Stomach (tissue), 19 donors: ENCODE data around the gene TMEM79. TPM values are rescaled to one million over a fixed set of nuclear protein-coding genes. Genes with fewer than 3 reads are reported as not detected.

Source experiments
- DNase-seq, 2 donors: peaks; one replicate each; pipeline versions ENCODE4 v3.0.0 to v3.0.0-alpha.2; 2013 to 2019
- H3K27ac ChIP-seq, 5 donors: fragments of 200-600 bp in 4 of 5; sonication (generic) in 4 of 5; one replicate each; pipeline ENCODE4 v1.5.1; 2013 to 2019; ENCODE audit warnings: mild to moderate bottlenecking in 1 of 5, moderate library complexity in 1 of 5
- H3K27me3 ChIP-seq, 3 donors: fragments of 200-600 bp; sonication (generic); one replicate each; pipeline ENCODE4 v1.5.1; 2017 to 2019; ENCODE audit warnings: mixed run types in 1 of 3
- H3K36me3 ChIP-seq, 4 donors: fragments of 200-600 bp; sonication (generic); 1 replicate in 3 of 4; 2 replicates in 1 of 4; pipeline ENCODE4 v1.5.1; 2016 to 2019
- H3K4me1 ChIP-seq, 4 donors: fragments of 200-600 bp; sonication (generic); one replicate each; pipeline ENCODE4 v1.5.1; 2016 to 2019
- H3K4me3 ChIP-seq, 4 donors: fragments of 200-600 bp; sonication (generic) in 3 of 4; one replicate each; pipeline ENCODE4 v1.5.1; 2016 to 2019; ENCODE audit warnings: mild to moderate bottlenecking in 1 of 4
- H3K9me3 ChIP-seq, 4 donors: fragments of 200-600 bp; sonication (generic); one replicate each; pipeline ENCODE4 v1.5.1; 2016 to 2019
- CTCF ChIP-seq, 7 experiments: fragments of 450-650 bp in 4 of 7; fragments of 200-600 bp in 3 of 7; sonication (generic) in 3 of 7; IDR thresholded peaks; one replicate each; pipeline ENCODE4 v1.5.1; 2016 to 2019; ENCODE audit warnings: antibody characterized with exemption in 7 of 7, control low read depth in 2 of 7, mild to moderate bottlenecking in 1 of 7
- EP300 ChIP-seq: sonication (generic); formaldehyde crosslinking; IDR thresholded peaks from one replicate; pipeline ENCODE4 v1.6.1; 2017; ENCODE audit warnings: antibody characterized with exemption
- POLR2A ChIP-seq, 4 donors: fragments of 450-650 bp; IDR thresholded peaks; one replicate each; pipeline ENCODE4 v1.6.1; 2016; ENCODE audit warnings: antibody characterized with exemption in 4 of 4, control low read depth in 2 of 4, mild to moderate bottlenecking in 1 of 4, moderate library complexity in 1 of 4
- POLR2AphosphoS5 ChIP-seq, 3 donors: sonication (generic); formaldehyde crosslinking; IDR thresholded peaks; one replicate each; pipeline ENCODE4 v1.6.1; 2016; ENCODE audit warnings: antibody characterized with exemption in 3 of 3
- WGBS, 5 donors: extraction: QIAGEN DNeasy Blood & Tissue Kit in 3 of 5; methylation state at CpG; one replicate each; pipeline versions ENCODE4 v1.1.5 to v1.1.7; 2013 to 2018; 5-methylcytosine and 5-hydroxymethylcytosine counted together
- intact Hi-C: fragments of 100-400 bp; cut with DNase I; formaldehyde crosslinking; loops from one replicate; pipeline ENCODE4 v1.15.1; 2023; ENCODE audit warnings: low total_unique reads
- long read RNA-seq, 10 donors: transcript quantifications; one replicate each; lab custom pipeline, GENCODE V29; 2026
- polyA plus RNA-seq, 3 donors: library from polyadenylated mRNA; stranded (reverse); fragments of 200-250 nt; gene quantifications; one replicate each; pipeline ENCODE4 v1.2.3, GENCODE V29; 2013
- total RNA-seq, 5 donors: library from RNA; depleted of rRNA; stranded (reverse); fragments of >200 nt; gene quantifications; one replicate each; pipeline versions ENCODE4 v1.1.0 to v1.2.3, GENCODE V29; 2014 to 2016
- donor health status: healthy with polysubstance abuse.
- donor health status: Bipolar disorder and iron deficiency.
- donor health status: healthy.

The TMEM79 gene
- 10 to 100 TPM in 2 of 5 donors, 1 to 10 TPM in 2, not detected in 1; 1.1 to 21.4 (median 9.4) TPM for total RNA-seq
- 10 to 100 TPM in 1 of 3 donors, 1 to 10 TPM in 2; 1.5 to 24.9 (median 2.7) TPM for polyA plus RNA-seq
- long read RNA-seq, donor 1 = 0 reads
- long read RNA-seq, donor 2, partial matches to known transcripts = 0 of 1 reads
- long read RNA-seq, donor 2, other reads (novel, unspliced or antisense) = 0 of 1 reads
- long read RNA-seq, donor 3, partial matches to known transcripts = 0 of 1 reads
- long read RNA-seq, donor 3, other reads (novel, unspliced or antisense) = 0 of 1 reads
- long read RNA-seq, donor 4 = 0 reads
- long read RNA-seq, donor 5, partial matches to known transcripts = 0 of 9 reads
- long read RNA-seq, donor 5, other reads (novel, unspliced or antisense) = 9 of 9 reads
- long read RNA-seq, donor 6 = 0 reads
- long read RNA-seq, donor 7, partial matches to known transcripts = 7 of 13 reads
- long read RNA-seq, donor 7, other reads (novel, unspliced or antisense) = 5 of 13 reads
- long read RNA-seq, donor 8 = 0 reads
- long read RNA-seq, donor 9 = 0 reads
- long read RNA-seq, donor 10, partial matches to known transcripts = 0 of 7 reads
- long read RNA-seq, donor 10, other reads (novel, unspliced or antisense) = 7 of 7 reads

DNA sequence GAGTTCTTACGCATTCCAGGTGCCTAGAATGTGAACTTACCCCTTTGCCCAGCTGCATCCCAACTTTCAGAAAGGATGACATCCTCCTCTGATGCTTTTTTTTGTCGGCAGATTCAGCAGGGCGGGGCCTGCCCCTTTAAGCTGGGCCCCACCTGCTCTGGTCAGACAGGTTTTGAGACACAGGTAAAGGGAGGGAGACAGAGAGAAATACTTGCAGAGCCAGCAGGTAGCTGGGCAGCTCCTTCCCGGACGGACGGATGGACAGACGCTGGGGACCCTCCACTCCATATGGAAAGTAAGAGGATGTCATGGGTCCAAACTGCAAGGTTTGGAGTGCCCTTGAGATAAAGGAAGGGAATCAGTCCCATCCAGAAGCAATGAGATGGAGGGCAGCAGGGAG is at the start of gene TMEM79:
TMEM79 (plus strand) TSS at position 214 of the 400 bp plus-strand sequence. CDS start 902 bp downstream, outside the sequence.
- TF ChIP-seq EP300 (no peak), CTCF (IDR thresholded peaks at IDR 0.05) (no peak), POLR2A (IDR thresholded peaks at IDR 0.05) (no peak), POLR2AphosphoS5 (IDR thresholded peaks at IDR 0.05) (no peak)
- peak in 1 of 2 donors; percentile 67 for DNase-seq
- no peaks in the 10 kb centered on the region for H3K27me3 ChIP-seq
- intact Hi-C loops = no loop called here
- no peaks in the 10 kb centered on the region for H3K9me3 ChIP-seq
- peak within 1 kb of the TSS; percentile 52 to 97 (median 94) for H3K27ac ChIP-seq
- peaks cover 3 to 31% (median 24%) of the 10 kb centered on the region in 4 donors for H3K36me3 ChIP-seq
- WGBS, 5 donors = 41 to 59% (median 52%) methylated on average over 7 of the region's 7 CpGs
- peak within 1 kb of the TSS; percentile 76 to 97 (median 95) for H3K4me3 ChIP-seq
- peaks cover 24 to 50% (median 44%) of the 10 kb centered on the region in 4 donors for H3K4me1 ChIP-seq

DNA sequence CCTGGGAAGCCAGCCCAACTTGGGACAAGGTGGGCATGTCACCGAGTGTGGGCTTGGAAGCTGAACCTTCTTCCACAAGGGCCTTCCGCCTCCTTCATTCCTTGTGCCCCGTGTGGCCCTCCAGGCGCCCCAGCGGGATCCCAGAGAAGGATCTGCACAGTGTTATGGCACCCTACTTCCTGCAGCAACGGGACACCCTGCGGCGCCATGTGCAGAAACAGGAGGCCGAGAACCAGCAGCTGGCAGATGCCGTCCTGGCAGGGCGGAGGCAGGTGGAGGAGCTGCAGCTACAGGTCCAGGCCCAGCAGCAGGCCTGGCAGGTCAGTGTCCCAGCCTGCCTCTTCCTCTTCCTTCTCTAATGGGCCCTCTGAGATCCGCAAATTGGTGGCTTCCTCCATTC is 48.0 kb upstream of the TMEM79 start:
- Histone ChIP-seq H3K36me3 (peaks cover 52 to 95% (median 91%) of the 10 kb centered on the region in 4 donors), H3K4me1 (no peaks in the 10 kb centered on the region), H3K27ac (no peak overlapping the region), H3K4me3 (no peak overlapping the region), H3K9me3 (no peaks in the 10 kb centered on the region), H3K27me3 (no peaks in the 10 kb centered on the region)
- DNase-seq = no peak
- intact Hi-C loops = no loop called here
- 89 to 95% (median 93%) methylated on average over 5 to 12 of the region's 12 CpGs for WGBS, 5 donors
- TF ChIP-seq CTCF (IDR thresholded peaks at IDR 0.05) (no peak), POLR2AphosphoS5 (IDR thresholded peaks at IDR 0.05) (no peak), POLR2A (IDR thresholded peaks at IDR 0.05) (no peak), EP300 (no peak)

GRCh38 chr1:156238248-156238647 is 45.9 kb upstream of the TMEM79 start:
- Histone ChIP-seq H3K36me3 (peaks cover 52 to 91% (median 89%) of the 10 kb centered on the region in 4 donors), H3K9me3 (no peaks in the 10 kb centered on the region), H3K27ac (no peak overlapping the region), H3K4me3 (no peak overlapping the region), H3K4me1 (no peaks in the 10 kb centered on the region), H3K27me3 (no peaks in the 10 kb centered on the region)
- WGBS, 5 donors = 93 to 97% (median 95%) methylated on average over 5 of the region's 5 CpGs
- no peak for DNase-seq
- intact Hi-C loops = no loop called here
- no peak for TF ChIP-seq EP300
- TF ChIP-seq CTCF (IDR thresholded peaks at IDR 0.05) = no peak
- TF ChIP-seq POLR2A (IDR thresholded peaks at IDR 0.05) = no peak
- TF ChIP-seq POLR2AphosphoS5 (IDR thresholded peaks at IDR 0.05) = no peak

DNA sequence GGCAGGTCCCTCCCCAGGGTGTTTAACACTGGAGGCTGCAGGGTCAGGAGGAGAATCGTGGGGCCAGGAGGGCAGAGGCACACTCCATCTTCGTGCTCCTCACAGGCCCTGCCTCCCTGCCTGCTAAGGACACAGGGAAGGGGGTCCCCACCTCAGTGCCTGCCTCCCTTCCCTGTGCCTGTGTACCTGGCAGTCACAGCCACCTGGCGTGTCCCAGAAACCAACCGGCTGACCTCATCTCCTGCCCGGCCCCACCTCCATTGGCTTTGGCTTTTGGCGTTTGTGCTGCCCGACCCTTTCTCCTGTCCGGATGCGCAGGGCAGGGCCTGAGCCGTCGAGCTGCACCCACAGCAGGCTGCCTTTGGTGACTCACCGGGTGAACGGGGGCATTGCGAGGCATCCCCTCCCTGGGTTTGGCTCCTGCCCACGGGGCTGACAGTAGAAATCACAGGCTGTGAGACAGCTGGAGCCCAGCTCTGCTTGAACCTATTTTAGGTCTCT is 42.8 kb upstream of the TMEM79 start:
- Histone ChIP-seq H3K4me1 (peaks cover 12 to 18% (median 16%) of the 10 kb centered on the region in 4 donors), H3K36me3 (peaks cover 30 to 68% (median 58%) of the 10 kb centered on the region in 4 donors), H3K27me3 (peaks cover 0 to 26% (median 9%) of the 10 kb centered on the region in 3 donors), H3K27ac (no peak overlapping the region), H3K9me3 (no peaks in the 10 kb centered on the region), H3K4me3 (no peak overlapping the region)
- 57 to 75% (median 65%) methylated on average over 13 to 15 of the region's 15 CpGs for WGBS, 5 donors
- intact Hi-C loops = no loop called here
- TF ChIP-seq EP300 (no peak), POLR2A (IDR thresholded peaks at IDR 0.05) (no peak), CTCF (IDR thresholded peaks at IDR 0.05) (no peak), POLR2AphosphoS5 (IDR thresholded peaks at IDR 0.05) (no peak)
- DNase-seq = no peak
